HG03342 (cell line): Measurements from ENCODE around the gene ABHD16B.
A peak's percentile ranks its signal among the peaks of the same experiment; 100 is the strongest.

Experiments used
- ATAC-seq: cut with Tn5 transposase; IDR thresholded peaks from one replicate; pipeline ENCODE4 v1.9.1; 2021; ENCODE audit warnings: mild to moderate bottlenecking, moderate library complexity; ENCODE audit not compliant: unreplicated experiment

The ABHD16B gene

DNA sequence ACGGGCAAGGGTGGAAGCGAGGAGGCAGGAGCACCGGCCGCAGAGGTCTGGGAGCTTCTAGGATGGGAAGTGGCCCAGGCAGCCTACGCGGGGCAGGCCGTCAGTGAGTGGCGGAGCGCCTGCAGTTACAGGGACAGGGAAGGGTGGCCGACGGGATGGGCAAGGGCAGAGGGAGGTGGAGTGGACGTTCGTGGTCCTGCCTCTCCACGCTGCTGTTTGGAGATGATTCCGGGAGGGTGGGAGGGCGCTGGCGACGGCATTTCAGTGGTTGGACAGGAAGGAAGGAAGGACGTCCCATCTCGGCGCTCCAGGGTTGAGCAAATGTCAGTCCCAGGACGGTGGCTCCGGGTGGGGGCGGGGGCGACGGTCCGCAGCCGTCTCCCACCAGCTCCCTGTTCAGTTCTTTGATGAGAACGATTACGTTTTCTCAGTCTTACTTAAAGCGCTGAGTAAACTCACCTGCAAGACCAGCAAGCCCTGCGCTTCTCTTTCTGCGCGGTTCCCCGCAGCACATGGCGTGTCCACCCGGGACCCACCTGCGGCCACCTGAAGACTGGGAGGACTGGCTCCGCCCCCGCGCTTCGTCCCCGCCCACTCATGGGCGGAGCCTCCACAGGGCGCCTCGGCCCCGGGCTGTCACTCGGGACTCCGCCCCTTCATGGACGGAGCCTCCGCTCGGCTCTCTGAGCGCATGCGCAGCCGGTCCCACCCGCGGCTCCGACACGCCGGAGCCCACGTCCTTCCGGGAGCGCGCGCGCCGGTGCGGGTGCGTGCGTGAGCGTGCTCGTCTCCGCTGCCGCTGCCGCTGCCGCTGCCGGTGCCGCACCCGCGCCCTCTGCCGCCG is 33.3 kb downstream of the ABHD16B start, which contains the start of gene DNAJC5:
Gene DNAJC5 (plus strand): TSS at position 769 of the 844 bp plus-strand sequence. CDS start 33,220 bp downstream, outside the sequence.
- peak; percentile 81 for ATAC-seq

GRCh38 chr20:63895202-63895951 is 34.1 kb downstream of the ABHD16B start:
- ATAC-seq, result peak; percentile 11

DNA sequence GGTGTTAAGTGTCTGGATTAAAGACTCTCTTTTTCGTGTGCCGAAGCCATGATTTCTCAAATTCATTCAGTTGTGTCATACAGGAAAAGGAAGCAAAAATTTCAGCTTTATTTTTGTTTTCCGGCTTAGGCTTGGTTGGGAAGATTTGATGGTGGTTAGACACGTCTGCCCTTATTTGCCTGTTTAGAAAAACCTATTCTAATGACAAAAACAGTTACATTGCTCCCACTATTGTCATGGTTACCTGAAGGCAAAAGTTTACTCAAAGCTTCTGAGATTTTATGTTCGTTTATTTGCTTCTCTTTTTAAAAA is 34.6 kb downstream of the ABHD16B start:
- no peak for ATAC-seq

DNA sequence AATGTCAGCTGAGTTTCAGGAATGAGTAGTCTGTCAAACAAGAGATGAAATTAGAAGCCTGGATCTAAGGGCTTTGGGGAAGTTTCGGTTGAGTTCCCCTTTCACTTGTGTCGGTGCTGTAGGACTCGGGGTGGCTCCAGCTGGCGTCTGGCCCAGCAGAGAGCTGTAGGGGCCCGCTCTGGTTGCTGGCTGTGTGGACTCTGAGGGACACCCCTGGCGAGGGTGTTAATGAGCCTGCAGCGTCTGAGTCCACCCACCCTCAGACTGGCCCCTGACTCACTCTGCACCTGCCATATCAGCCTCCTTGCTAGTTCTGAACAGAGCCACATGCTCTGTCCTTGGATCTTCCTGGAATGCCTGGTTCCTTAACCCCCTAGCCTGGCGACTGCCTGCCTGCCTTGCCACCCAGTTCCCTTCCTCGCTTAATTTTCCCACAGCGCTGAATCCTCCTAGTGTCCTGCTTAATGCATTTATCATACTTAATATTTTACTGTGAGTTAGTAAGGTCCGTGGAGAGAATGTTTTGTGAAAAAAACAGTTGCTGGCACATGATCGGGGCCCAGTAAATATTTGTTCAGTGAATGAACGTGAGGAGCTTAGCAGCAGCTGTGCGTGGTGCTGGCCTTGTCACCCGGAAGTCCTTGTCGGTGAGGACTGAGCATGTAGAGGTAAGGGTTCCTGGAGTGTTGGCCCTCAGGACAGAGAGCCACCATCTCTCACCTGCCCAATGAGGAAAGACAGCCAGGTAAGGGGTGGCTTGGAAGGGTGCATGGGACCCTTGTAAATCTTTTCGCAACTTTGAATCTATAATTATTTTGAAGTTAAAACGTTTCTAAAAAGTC is 35.2 kb downstream of the ABHD16B start:
- ATAC-seq, result peak; percentile 40

DNA sequence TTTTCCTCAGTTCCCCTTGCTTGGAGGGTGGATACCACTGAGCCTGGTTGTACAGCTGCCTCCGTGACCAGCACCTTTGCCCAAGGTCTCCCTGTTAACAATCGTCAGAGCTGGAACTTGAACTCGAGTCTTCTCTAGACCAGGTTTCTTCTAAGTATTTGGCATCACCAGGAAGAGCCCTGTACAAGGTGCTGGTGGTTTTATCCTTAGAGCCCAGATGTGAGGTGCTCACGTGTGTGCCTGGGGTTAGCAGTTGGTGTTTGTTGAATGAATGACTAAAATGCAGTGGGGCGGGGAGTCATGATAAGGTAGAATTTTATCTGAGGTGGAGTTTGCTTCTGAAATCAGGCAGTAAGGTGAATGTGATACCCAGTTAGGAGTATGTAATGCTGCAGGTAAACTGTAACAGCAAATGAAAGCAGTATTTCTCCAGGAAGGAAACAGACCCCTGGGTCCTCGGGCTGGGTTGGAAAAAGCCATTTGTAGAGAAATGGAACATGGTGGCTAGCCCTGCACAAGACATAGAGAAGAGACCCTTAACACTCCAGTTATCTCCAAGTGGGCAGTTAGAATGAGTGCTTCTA is 36.8 kb downstream of the ABHD16B start:
- ATAC-seq, result no peak

GRCh38 chr20:63898882-63899558 is 37.7 kb downstream of the ABHD16B start:
- no peak for ATAC-seq

DNA sequence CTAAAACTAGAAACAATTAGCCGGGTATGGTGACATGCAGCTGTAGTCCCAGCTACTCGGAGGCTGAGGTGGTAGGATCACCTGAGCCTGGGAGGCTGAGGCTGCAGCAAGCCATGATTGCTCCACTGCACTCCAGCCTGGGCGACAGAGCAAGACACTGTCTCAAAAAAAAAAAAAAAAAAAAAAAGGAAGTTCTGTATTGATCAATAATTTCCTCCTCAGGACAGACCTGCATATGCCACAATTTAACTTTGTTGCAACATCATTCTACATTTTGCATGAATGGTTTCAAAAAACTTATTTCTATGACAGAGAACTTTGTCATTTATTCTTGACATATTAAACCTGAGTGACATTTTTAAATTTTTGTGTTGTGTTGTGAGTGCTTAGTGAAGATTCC is 39.1 kb downstream of the ABHD16B start:
- ATAC-seq, result no peak

DNA sequence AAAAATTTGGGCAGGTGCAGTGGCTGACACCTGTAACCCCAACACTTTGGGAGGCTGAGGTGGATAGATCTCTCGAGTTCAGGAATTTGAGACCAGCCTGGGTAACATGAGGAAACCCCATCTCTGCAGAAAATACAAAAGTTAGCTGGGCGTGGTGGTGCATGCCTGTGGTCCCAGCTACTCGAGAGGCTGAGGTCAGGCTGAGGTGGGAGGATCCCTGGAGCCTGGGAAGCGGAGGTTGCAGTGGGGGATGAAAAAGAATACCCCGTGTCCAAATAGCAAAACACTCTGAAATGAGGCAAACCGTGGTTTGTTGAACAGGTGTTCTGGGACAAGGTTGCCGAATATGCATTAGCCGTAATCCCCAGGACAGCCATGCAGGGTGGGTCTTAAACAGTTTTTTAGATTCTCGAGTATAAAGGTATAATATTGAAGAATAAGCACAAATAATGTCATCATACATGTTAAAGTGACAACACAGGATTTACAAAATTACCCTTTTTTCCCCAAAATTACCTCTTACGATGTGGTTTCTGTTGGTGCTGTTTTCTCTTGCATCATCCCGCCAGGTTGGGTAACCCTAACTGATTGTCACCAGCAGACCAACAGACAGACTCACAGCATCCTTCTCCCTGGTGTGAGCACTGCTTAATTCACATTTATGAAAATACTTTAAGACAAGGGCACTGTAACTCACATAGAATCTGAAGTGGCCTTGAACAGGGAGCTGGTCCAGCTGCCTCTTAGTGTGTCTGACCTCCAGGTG is 42.7 kb downstream of the ABHD16B start:
- no peak for ATAC-seq

DNA sequence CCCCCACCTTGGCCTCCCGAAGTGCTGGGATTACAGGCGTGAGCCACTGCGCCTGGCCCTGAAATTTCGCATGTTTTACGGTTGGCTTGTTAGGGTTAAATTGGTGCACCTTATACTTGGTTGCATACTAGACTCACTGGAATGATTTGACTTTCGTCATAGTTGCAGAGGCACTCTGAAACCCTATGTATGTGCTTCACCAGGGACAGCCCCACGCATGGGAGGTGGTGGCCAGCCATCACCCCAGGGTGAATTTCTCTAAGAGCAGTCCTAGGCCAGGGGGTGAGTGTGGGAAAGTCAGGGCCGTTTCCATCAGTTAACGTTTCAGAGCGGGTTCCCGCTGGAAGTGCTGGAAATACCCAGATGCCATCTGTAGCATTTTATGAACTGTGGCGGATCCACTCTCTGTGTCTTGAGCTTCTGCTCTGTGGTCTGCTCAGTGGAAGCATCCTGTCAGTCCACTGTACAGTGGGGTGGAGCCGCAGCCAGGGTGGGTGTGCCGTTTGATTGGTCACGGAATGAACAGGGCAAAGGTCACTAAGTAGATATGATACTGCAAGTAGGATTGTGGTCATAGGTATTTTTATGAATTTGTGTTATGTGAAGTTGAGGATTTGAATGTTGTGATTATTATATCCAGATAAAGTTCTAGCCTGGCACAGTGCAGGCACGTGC is 46.8 kb downstream of the ABHD16B start:
- no peak for ATAC-seq

DNA sequence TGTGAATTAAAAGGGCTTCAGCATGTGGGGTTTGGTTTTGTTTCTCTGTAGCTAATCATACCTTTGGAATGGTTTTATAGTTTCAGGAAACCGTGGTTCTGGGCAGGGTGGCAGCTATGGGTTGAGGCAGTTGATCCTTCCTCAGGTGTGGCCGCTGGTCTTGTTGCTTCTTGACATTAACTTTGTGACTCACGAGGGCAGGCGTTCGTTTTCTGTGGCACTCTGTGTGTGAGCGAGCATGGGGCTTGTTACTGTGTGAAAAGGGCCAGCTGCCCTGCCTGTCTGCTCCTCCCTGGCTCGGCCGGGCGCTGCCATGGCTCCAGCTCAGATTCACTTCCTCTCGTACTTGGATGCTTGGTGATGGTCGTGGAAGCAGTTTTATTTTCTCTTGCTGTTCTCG is 49.9 kb downstream of the ABHD16B start:
- no peak for ATAC-seq
